Skeletal muscle cell (primary cell): ENCODE measurements around the gene POU2F1.
A peak's percentile ranks its signal among the peaks of the same experiment; 100 is the strongest.
"Not testable (repeated sequence)": the region's sequence is repeated elsewhere in the genome, so short reads cannot be mapped to it uniquely, and the experiment has no call there.

Experiments used
- DNase-seq: peaks from one replicate; pipeline ENCODE4 v3.0.0-alpha.2; 2010; ENCODE audit warnings: low read depth
- H3K4me3 ChIP-seq: 2 replicates; pipeline ENCODE4 v1.5.1; 2011; ENCODE audit warnings: low read depth, mild to moderate bottlenecking, control low read depth, low read length, moderate library complexity

The POU2F1 gene

GRCh38 chr1:167200749-167201148, 19.9 kb upstream of the POU2F1 start:
- H3K4me3 ChIP-seq = no peak overlapping the region

GRCh38 chr1:167202049-167202448, 18.6 kb upstream of the POU2F1 start:
- no peak overlapping the region for H3K4me3 ChIP-seq
- DNase-seq = no peak

More at GRCh38 chr1:167200749-167201148, 19.9 kb upstream of the POU2F1 start:
- DNase-seq = no peak

- H3K4me3 ChIP-seq, DNase-seq: not testable (repeated sequence)
Measured at GRCh38 chr1:167205306-167206050, 15.2 kb upstream of the POU2F1 start.

GRCh38 chr1:167206166-167206835, 14.4 kb upstream of the POU2F1 start:
- no peak for DNase-seq
- H3K4me3 ChIP-seq = no peak overlapping the region

GRCh38 chr1:167207940-167208623, 12.6 kb upstream of the POU2F1 start:
- H3K4me3 ChIP-seq = no peak overlapping the region
- DNase-seq = no peak

GRCh38 chr1:167208624-167208976, 12.1 kb upstream of the POU2F1 start:
- DNase-seq = no peak
- H3K4me3 ChIP-seq = no peak overlapping the region

GRCh38 chr1:167209044-167209443, 11.6 kb upstream of the POU2F1 start:
- no peak for DNase-seq
- H3K4me3 ChIP-seq = no peak overlapping the region

- no peak for DNase-seq
- no peak overlapping the region for H3K4me3 ChIP-seq
Measured at GRCh38 chr1:167210966-167211674, 9.6 kb upstream of the POU2F1 start.

- no peak for DNase-seq
Measured at GRCh38 chr1:167212025-167212424, 8.7 kb upstream of the POU2F1 start.

GRCh38 chr1:167216809-167217208, 3.9 kb upstream of the POU2F1 start:
- no peak for DNase-seq
- H3K4me3 ChIP-seq = no peak overlapping the region

More at GRCh38 chr1:167212025-167212424, 8.7 kb upstream of the POU2F1 start:
- no peak overlapping the region for H3K4me3 ChIP-seq

- peak overlapping the region; percentile 72 for H3K4me3 ChIP-seq
Measured at GRCh38 chr1:167219194-167219593, 1.5 kb upstream of the POU2F1 start.

GRCh38 chr1:167219646-167220536, 795 bp upstream of the POU2F1 start:
- H3K4me3 ChIP-seq = peak overlapping the region; percentile 72
- DNase-seq = no peak

More at GRCh38 chr1:167219194-167219593, 1.5 kb upstream of the POU2F1 start:
- DNase-seq = no peak

- H3K4me3 ChIP-seq = peak overlapping the region; percentile 70
- DNase-seq = no peak
Measured at GRCh38 chr1:167221126-167221737, 546 bp downstream of the POU2F1 start.

- peak overlapping the region; percentile 70 for H3K4me3 ChIP-seq
Measured at GRCh38 chr1:167221738-167222610, 1.3 kb downstream of the POU2F1 start.

GRCh38 chr1:167223144-167224103, 2.7 kb downstream of the POU2F1 start:
- H3K4me3 ChIP-seq = no peak overlapping the region
- no peak for DNase-seq

More at GRCh38 chr1:167221738-167222610, 1.3 kb downstream of the POU2F1 start:
- no peak for DNase-seq

GRCh38 chr1:167224734-167225235, 4.1 kb downstream of the POU2F1 start:
- not testable (repeated sequence) for H3K4me3 ChIP-seq, DNase-seq
